Measurements from ENCODE around the gene VPS35L. TPM values are rescaled to one million over a fixed set of nuclear protein-coding genes. Genes with fewer than 3 reads are reported as not detected.

VPS35L gene
- total RNA-seq, 4 donors from 2014 or later, result 29.2 to 55.8 (median 44.9) TPM

DNA sequence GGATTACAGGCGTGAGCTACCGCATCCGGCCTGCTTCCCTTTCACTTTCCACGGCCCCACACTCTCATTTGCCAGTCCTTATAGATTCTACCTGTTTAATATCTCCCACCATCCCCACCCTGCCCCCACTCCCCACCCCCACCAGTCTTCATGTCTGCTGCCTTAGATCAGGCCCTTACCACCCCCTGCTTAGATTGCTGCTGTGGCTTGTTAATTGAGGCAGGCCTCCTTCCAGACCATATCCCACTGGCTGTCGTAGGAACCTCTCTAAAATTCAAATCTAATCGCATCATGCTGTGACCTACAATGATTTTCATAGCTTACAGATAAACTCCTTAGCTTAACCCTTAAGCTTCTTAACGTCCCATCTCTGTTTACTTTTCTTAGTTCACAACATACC is 167.5 kb downstream of the VPS35L start:
- no peak for TF ChIP-seq CTCF (IDR thresholded peaks at IDR 0.05; ENCODE audit: low read depth)

DNA sequence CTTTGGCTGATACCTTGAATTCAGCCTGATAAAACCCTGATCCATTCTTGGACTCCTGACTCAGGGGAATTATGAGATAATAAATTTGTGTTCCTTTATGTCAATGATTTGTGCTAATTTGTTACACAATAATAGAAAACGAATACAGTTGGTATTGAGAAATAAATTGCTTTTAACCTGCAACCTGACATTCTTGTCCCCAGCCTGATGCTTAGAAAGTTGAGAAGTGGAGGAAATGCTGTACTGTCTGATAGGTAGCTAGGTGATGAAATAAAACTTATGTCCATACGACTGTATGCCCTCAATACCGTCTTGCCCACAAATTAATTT is 173.1 kb downstream of the VPS35L start:
- no peak for TF ChIP-seq CTCF (IDR thresholded peaks at IDR 0.05; ENCODE audit: low read depth)

DNA sequence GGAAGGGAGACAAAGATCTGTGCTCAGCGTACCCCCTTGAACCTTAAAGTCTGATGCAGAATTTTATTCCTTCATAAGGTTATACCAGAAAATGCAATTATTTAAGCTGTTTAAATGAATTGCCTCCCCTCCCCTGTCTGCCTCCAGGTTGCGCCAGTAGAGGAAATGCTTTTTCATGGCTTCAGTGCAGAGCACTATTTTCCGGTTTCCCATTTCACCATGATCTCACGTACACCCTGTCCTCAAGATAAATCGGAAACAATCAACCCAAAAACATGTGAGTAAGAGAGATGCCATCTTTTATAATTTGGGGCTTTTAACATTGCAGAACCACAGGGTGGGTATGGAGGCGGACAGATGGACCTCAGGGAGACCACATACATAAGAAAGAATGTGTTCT is 178.0 kb downstream of the VPS35L start:
- TF ChIP-seq CTCF (IDR thresholded peaks at IDR 0.05; ENCODE audit: low read depth), result no peak

- no peak for TF ChIP-seq CTCF (IDR thresholded peaks at IDR 0.05; ENCODE audit: low read depth)
These were observed 179.8 kb downstream of the VPS35L start for GRCh38 chr16:19735074-19735867.

GRCh38 chr16:19737306-19738038 is 182.0 kb downstream of the VPS35L start:
- TF ChIP-seq CTCF (IDR thresholded peaks at IDR 0.05; ENCODE audit: low read depth), result no peak

DNA sequence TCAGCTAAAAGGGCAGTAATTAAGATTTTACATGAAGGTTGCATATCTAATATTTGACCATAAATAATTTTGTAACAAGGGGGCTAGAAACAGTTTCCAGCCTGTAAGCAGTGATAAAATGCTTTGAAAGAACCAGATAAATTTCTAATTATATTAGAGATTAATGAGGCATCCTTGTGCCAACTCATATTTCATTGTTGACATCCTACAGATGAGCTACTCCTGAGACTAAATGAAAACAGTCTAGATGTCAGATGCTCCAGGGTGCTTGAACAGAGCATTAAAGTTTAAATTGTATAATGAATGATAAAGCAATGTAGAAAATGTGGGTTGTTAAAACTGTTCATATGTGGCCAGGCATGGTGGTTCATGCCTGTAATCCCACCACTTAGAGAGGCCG is 185.9 kb downstream of the VPS35L start:
- no peak for TF ChIP-seq CTCF (IDR thresholded peaks at IDR 0.05; ENCODE audit: low read depth)

GRCh38 chr16:19743816-19744159 is 188.3 kb downstream of the VPS35L start:
- no peak for TF ChIP-seq CTCF (IDR thresholded peaks at IDR 0.05; ENCODE audit: low read depth)
